GM12878 (cell line): ENCODE measurements around the gene CIAO1.
"Not testable (repeated sequence)": the region's sequence is repeated elsewhere in the genome, so short reads cannot be mapped to it uniquely, and the experiment has no call there.

Source experiments
- ATF3 ChIP-seq: IDR thresholded peaks from 2 replicates; pipeline ENCODE4 v1.6.1; 2011; ENCODE audit warnings: low read depth, mild to moderate bottlenecking, low read length, moderate library complexity, borderline replicate concordance; ENCODE audit errors: extremely low read depth
- BACH1 ChIP-seq: fragments of 450-650 bp; IDR thresholded peaks from 2 replicates; pipeline ENCODE4 v1.6.1; 2017; ENCODE audit warnings: mild to moderate bottlenecking, borderline replicate concordance
- BRCA1 ChIP-seq: IDR thresholded peaks from 2 replicates; pipeline ENCODE4 v1.6.1; 2011; ENCODE audit warnings: low read depth, low read length, improper control_type of control experiment
- CEBPB ChIP-seq, 2 experiments: fragments of 150-350 bp in 1 of 2; IDR thresholded peaks; 2 replicates each; pipeline ENCODE4 v1.6.1; 2012 to 2014; ENCODE audit warnings: low read depth in 2 of 2, low read length in 2 of 2, borderline replicate concordance in 1 of 2, inconsistent platforms in 1 of 2
- CHD4 ChIP-seq: fragments of 200-600 bp; sonication (generic); IDR thresholded peaks from 2 replicates; pipeline ENCODE4 v1.6.1; 2016; ENCODE audit warnings: mild to moderate bottlenecking
- ELK1 ChIP-seq: IDR thresholded peaks from 2 replicates; pipeline ENCODE4 v1.6.1; 2012; ENCODE audit warnings: low read depth, low read length, improper control_type of control experiment
- SIN3A ChIP-seq: IDR thresholded peaks from 2 replicates; pipeline ENCODE4 v1.6.1; 2012; ENCODE audit warnings: low read depth, low read length, improper control_type of control experiment
- SP1 ChIP-seq: IDR thresholded peaks from one replicate; pipeline ENCODE4 v1.6.1; 2011; ENCODE audit warnings: low read depth, low read length
- SREBF2 ChIP-seq: IDR thresholded peaks from 2 replicates; pipeline ENCODE4 v1.6.1; 2012; ENCODE audit warnings: mild to moderate bottlenecking, low read length
- SRF ChIP-seq, 2 experiments: IDR thresholded peaks; 2 replicates each; pipeline ENCODE4 v1.6.1; 2011; ENCODE audit warnings: low read depth in 2 of 2, low read length in 2 of 2, mild to moderate bottlenecking in 1 of 2, moderate library complexity in 1 of 2
- TBL1XR1 ChIP-seq: IDR thresholded peaks from 2 replicates; pipeline ENCODE4 v1.6.1; 2012; ENCODE audit warnings: low read depth, low read length, improper control_type of control experiment
- TCF7 ChIP-seq: IDR thresholded peaks from 2 replicates; pipeline ENCODE4 v1.6.1; 2014; ENCODE audit warnings: antibody characterized with exemption, borderline replicate concordance
- YY1 ChIP-seq: IDR thresholded peaks from 2 replicates; pipeline ENCODE4 v1.6.1; 2011; ENCODE audit warnings: low read depth, mild to moderate bottlenecking, low read length
- ZZZ3 ChIP-seq: IDR thresholded peaks from 2 replicates; pipeline ENCODE4 v1.6.1; 2011; ENCODE audit warnings: low read depth; ENCODE audit not compliant: control insufficient read depth, insufficient read length

GRCh38 chr2:96221106-96221505 is 44.9 kb upstream of the CIAO1 start:
- TF ChIP-seq SIN3A; YY1; CHD4; ATF3; BRCA1; CEBPB (IDR thresholded peaks at IDR 0.05; ENCODE audit: borderline replicate concordance in 1 of 2, low read depth in 2 of 2, low read length in 2 of 2); SREBF2; ZZZ3; SRF (IDR thresholded peaks at IDR 0.05; ENCODE audit: low read depth in 2 of 2, low read length in 2 of 2); BACH1; TBL1XR1; TCF7; SP1; ELK1: not testable (repeated sequence)
